GM12878 (cell line): Measurements from ENCODE around the gene FBXW9. TPM values are rescaled to one million over a fixed set of nuclear protein-coding genes. Genes with fewer than 3 reads are reported as not detected.

Source experiments
- ATAC-seq: fragments of 200-7000 bp; cut with Tn5 transposase; 3 replicates; pipeline ENCODE4 v1.9.1; 2020; ENCODE audit warnings: mild to moderate bottlenecking, moderate library complexity
- BruUV-seq: library from RNA; stranded (reverse); fragments of 400-500 nt; replicated peaks from 2 replicates; lab custom pipeline; 2021; lab: Mats Ljungman, UMichigan
- CTCF ChIA-PET: fragments of 300-600 bp; sonication (Branson Sonifier 250); formaldehyde crosslinking; extraction: SDS; loops from one replicate; lab custom pipeline; 2021; ENCODE audit warnings: inconsistent platforms; lab: Yijun Ruan, JAX
- POLR2A ChIA-PET: fragments of 350-600 bp; formaldehyde crosslinking; extraction: SDS; loops from one replicate; lab custom pipeline; 2021; ENCODE audit warnings: inconsistent platforms; lab: Charles Lee
- RAD21 ChIA-PET: fragments of 300-600 bp; sonication (Branson Sonifier 250); formaldehyde crosslinking; loops from one replicate; lab custom pipeline; 2023; ENCODE audit warnings: antibody characterized with exemption; ENCODE audit not compliant: unreplicated experiment; lab: Charles Lee
- SMC1A ChIA-PET: fragments of 300-600 bp; sonication (Branson Sonifier 250); formaldehyde crosslinking; loops from one replicate; lab custom pipeline; 2023; ENCODE audit not compliant: unreplicated experiment, uncharacterized antibody; lab: Charles Lee
- DNase-seq: peaks from one replicate; pipeline ENCODE4 v3.0.0-alpha.2; 2011; ENCODE audit warnings: low read depth, low spot score
- FAIRE-seq: peaks from 3 replicates; lab custom pipeline; 2011; peaks lifted over from hg19 to GRCh38; lab: Jason Lieb, UNC
- H2AFZ ChIP-seq: 2 replicates; pipeline ENCODE4 v1.6.0; 2011; ENCODE audit warnings: low read depth, low read length, control low read depth; ENCODE audit not compliant: control insufficient read depth
- H3K27ac ChIP-seq: 2 replicates; pipeline ENCODE4 v1.5.1; 2011; ENCODE audit warnings: control low read depth; ENCODE audit not compliant: control insufficient read depth, insufficient read depth
- H3K27me3 ChIP-seq, 2 experiments: replicated peaks in 1 of 2; 2 replicates each; pipeline versions ENCODE4 v1.6.0 to v1.6.1; 2011; ENCODE audit warnings: low read length in 1 of 2; ENCODE audit not compliant: control insufficient read depth in 2 of 2, insufficient read depth in 2 of 2
- H3K36me3 ChIP-seq, 2 experiments: 2 replicates each; pipeline ENCODE4 v1.5.1; 2011; ENCODE audit warnings: low read length in 1 of 2; ENCODE audit not compliant: control insufficient read depth in 2 of 2, insufficient read depth in 2 of 2
- H3K4me1 ChIP-seq: 2 replicates; pipeline ENCODE4 v1.6.1; 2011; ENCODE audit warnings: mild to moderate bottlenecking, low read length, moderate library complexity, mixed read lengths; ENCODE audit not compliant: control insufficient read depth, insufficient read depth
- H3K4me2 ChIP-seq: 2 replicates; pipeline ENCODE4 v1.6.0; 2011; ENCODE audit warnings: control low read depth; ENCODE audit not compliant: control insufficient read depth, insufficient read depth
- H3K4me3 ChIP-seq: fragments of 200-600 bp; sonication (generic); 2 replicates; pipeline ENCODE4 v1.5.1; 2016
- H3K79me2 ChIP-seq: 2 replicates; pipeline ENCODE4 v1.6.0; 2011; ENCODE audit warnings: low read length; ENCODE audit not compliant: control insufficient read depth, insufficient read depth
- H3K9ac ChIP-seq: 2 replicates; pipeline ENCODE4 v1.8.0; 2011; ENCODE audit warnings: low read length, control low read depth, mixed read lengths; ENCODE audit not compliant: control insufficient read depth, insufficient read depth
- H3K9me3 ChIP-seq: replicated peaks from 3 replicates; pipeline ENCODE4 v1.5.1; 2011; ENCODE audit warnings: mild to moderate bottlenecking, low read length; ENCODE audit not compliant: control insufficient read depth, insufficient read depth
- H4K20me1 ChIP-seq: 2 replicates; pipeline ENCODE4 v1.6.0; 2011; ENCODE audit not compliant: control insufficient read depth, insufficient read depth
- BACH1 ChIP-seq: fragments of 450-650 bp; IDR thresholded peaks from 2 replicates; pipeline ENCODE4 v1.6.1; 2017; ENCODE audit warnings: mild to moderate bottlenecking, borderline replicate concordance
- CREB1 ChIP-seq: IDR thresholded peaks from 2 replicates; pipeline ENCODE4 v1.6.1; 2012; ENCODE audit warnings: low read depth, mild to moderate bottlenecking, inconsistent platforms
- ESRRA ChIP-seq: IDR thresholded peaks from 2 replicates; pipeline ENCODE4 v1.6.1; 2012; ENCODE audit warnings: mild to moderate bottlenecking, low read length, improper control_type of control experiment
- JUNB ChIP-seq: IDR thresholded peaks from 2 replicates; pipeline ENCODE4 v1.6.1; 2016; ENCODE audit warnings: antibody characterized with exemption, mild to moderate bottlenecking
- MYB ChIP-seq: fragments of 150-350 bp; IDR thresholded peaks from 2 replicates; pipeline ENCODE4 v1.6.1; 2014; ENCODE audit warnings: mild to moderate bottlenecking, low read depth, low read length, borderline replicate concordance
- NR2C2 ChIP-seq: IDR thresholded peaks from 2 replicates; pipeline ENCODE4 v1.6.1; 2011; ENCODE audit warnings: borderline replicate concordance, low read depth; ENCODE audit not compliant: control insufficient read depth, insufficient read length
- NR2F1 ChIP-seq: fragments of 450-650 bp; conservative IDR thresholded peaks from 2 replicates; pipeline ENCODE4 v1.6.1; 2017; ENCODE audit warnings: mild to moderate bottlenecking
- SP1 ChIP-seq: IDR thresholded peaks from one replicate; pipeline ENCODE4 v1.6.1; 2011; ENCODE audit warnings: low read depth, low read length
- TCF3 ChIP-seq: IDR thresholded peaks from 2 replicates; pipeline ENCODE4 v1.6.1; 2012; ENCODE audit warnings: low read depth, mild to moderate bottlenecking, low read length, borderline replicate concordance; ENCODE audit not compliant: insufficient read depth
- ZBTB11 ChIP-seq: fragments of 450-650 bp; formaldehyde crosslinking; IDR thresholded peaks from 2 replicates; pipeline ENCODE4 v1.5.0; 2022; ENCODE audit warnings: mild to moderate bottlenecking, missing genetic modification characterization
- ZNF24 ChIP-seq: fragments of 450-650 bp; IDR thresholded peaks from 2 replicates; pipeline ENCODE4 v1.6.1; 2017; ENCODE audit warnings: antibody characterized with exemption, mild to moderate bottlenecking
- WGBS: methylation state at CpG from one replicate; pipeline ENCODE4 v1.1.6; 2016; ENCODE audit warnings: low lambda C conversion rate; ENCODE audit not compliant: insufficient replicate concordance, insufficient coverage; ENCODE audit errors: missing lambda C conversion rate; 5-methylcytosine and 5-hydroxymethylcytosine counted together
- in situ Hi-C: fragments of 300-500 bp; cut with MboI; formaldehyde crosslinking; loops from 9 replicates; pipeline ENCODE4 v1.14.3; 2018; ENCODE audit warnings: mixed read lengths
- intact Hi-C: fragments of 100-400 bp; cut with micrococcal nuclease; formaldehyde crosslinking; loops from one replicate; pipeline ENCODE4 v1.14.2; 2022; ENCODE audit not compliant: unreplicated experiment
- polyA plus RNA-seq, 11 experiments: library from polyadenylated mRNA; depleted of rRNA in 4 of 11; unstranded in 6 of 11; stranded (reverse) in 5 of 11; fragments of >200 nt; fragmentation: Nextera tagmentation in 4 of 11; fragmentation: Illumina TruSeq in 1 of 11; extraction: Ambion mirVana in 4 of 11; extraction: Trizol in 1 of 11; gene quantifications; 1 replicate in 1 of 11; 2 replicates in 10 of 11; pipeline versions ENCODE4 v1.2.1 to v1.2.3, GENCODE V29; 2011 to 2016; ENCODE audit warnings: inconsistent platforms in 2 of 11, missing spikeins in 2 of 11, low read depth in 1 of 11
- total RNA-seq, 4 experiments: library from RNA; depleted of rRNA in 3 of 4; stranded (reverse); fragments of >200 nt in 3 of 4; fragmentation: Illumina TruSeq in 1 of 4; extraction: Trizol in 1 of 4; gene quantifications; 2 replicates each; pipeline versions ENCODE4 v1.2.1 to v1.2.3, GENCODE V29; 2013 to 2021
- TF ChIP-seq, protein P1 (sequence below): fragments of 150-350 bp; IDR thresholded peaks from 2 replicates; pipeline ENCODE4 v1.6.1; 2016; ENCODE audit warnings: low read depth, low read length
- TF ChIP-seq, protein P2 (sequence below): fragments of 450-650 bp; IDR thresholded peaks from 2 replicates; pipeline ENCODE4 v1.6.1; 2016; ENCODE audit warnings: mild to moderate bottlenecking

The FBXW9 gene
- total and polyA plus RNA-seq, 10 of the 15 experiments (the other 5 are each of a cell fraction or from before 2014, with no cell fraction given) = 0.21 to 14.8 (median 7.3) TPM

GRCh38 chr19:12665671-12666264, 30.7 kb downstream of the FBXW9 start:
- POLR2A ChIA-PET = interaction anchor here (0.5 to 2.3 kb wide), 10 partner anchors 9 to 134 kb away, joined by 3 to 15 read pairs (median 4); partner anchors contain the start of genes DHPS, TNPO2, ZNF490 and ZNF791
- no peaks in the 10 kb centered on the region for H3K9me3 ChIP-seq
- peaks cover 51% of the 10 kb centered on the region for H3K79me2 ChIP-seq
- peak overlapping the region; percentile 81 for H3K9ac ChIP-seq
- SMC1A ChIA-PET = interaction anchor here (1.1 to 2.4 kb wide), 4 partner anchors 11 to 102 kb away, joined by 3 to 10 read pairs (median 7); partner anchors contain the start of genes ZNF490 and ZNF791
- peaks cover 18 to 23% of the 10 kb centered on the region in 2 experiments for H3K36me3 ChIP-seq
- H2AFZ ChIP-seq = peak overlapping the region; percentile 56
- intact Hi-C loops = loop anchor here (2.0 kb wide), 1 partner anchor 53 kb away; no protein-coding TSS in a partner anchor
- BruUV-seq = TSS peak; percentile 68
- peak overlapping the region; percentile 92 for H3K27ac ChIP-seq
- ATAC-seq = peak; percentile 14
- peaks cover 29% of the 10 kb centered on the region for H3K4me1 ChIP-seq
- CTCF ChIA-PET = interaction anchor here (0.6 to 1.9 kb wide), 8 partner anchors 12 to 1007 kb away, joined by 3 to 13 read pairs (median 4); no protein-coding TSS in a partner anchor
- WGBS = 1% methylated on average over 12 of the region's 12 CpGs
- FAIRE-seq = no peak
- peak overlapping the region; percentile 99 for H3K4me2 ChIP-seq
- no peaks in the 10 kb centered on the region for H4K20me1 ChIP-seq
- no peaks in the 10 kb centered on the region for H3K27me3 ChIP-seq
- RAD21 ChIA-PET = interaction anchor here (0.8 to 1.8 kb wide), 7 partner anchors 52 to 742 kb away, joined by 3 to 9 read pairs (median 4); partner anchors contain the start of genes GET3, ZNF490 and ZNF791
- in situ Hi-C loops = no loop called here
- DNase-seq = no peak
- peak overlapping the region; percentile 91 for H3K4me3 ChIP-seq
- TF ChIP-seq CREB1 (peak; percentile 52; the same call in 1 of the 2 replicates), ZBTB11 (CRISPR knock-in tag) (no peak), JUNB (no peak), SP1 (peak; percentile 2), ESRRA (no peak), TCF3 (0 out of 2 replicates have a peak, but pooled peaks have one; percentile 62), NR2C2 (no peak), MYB (no peak), NR2F1 (no peak), ZNF24 (no peak), BACH1 (no peak)
- TF ChIP-seq, protein P1, sequence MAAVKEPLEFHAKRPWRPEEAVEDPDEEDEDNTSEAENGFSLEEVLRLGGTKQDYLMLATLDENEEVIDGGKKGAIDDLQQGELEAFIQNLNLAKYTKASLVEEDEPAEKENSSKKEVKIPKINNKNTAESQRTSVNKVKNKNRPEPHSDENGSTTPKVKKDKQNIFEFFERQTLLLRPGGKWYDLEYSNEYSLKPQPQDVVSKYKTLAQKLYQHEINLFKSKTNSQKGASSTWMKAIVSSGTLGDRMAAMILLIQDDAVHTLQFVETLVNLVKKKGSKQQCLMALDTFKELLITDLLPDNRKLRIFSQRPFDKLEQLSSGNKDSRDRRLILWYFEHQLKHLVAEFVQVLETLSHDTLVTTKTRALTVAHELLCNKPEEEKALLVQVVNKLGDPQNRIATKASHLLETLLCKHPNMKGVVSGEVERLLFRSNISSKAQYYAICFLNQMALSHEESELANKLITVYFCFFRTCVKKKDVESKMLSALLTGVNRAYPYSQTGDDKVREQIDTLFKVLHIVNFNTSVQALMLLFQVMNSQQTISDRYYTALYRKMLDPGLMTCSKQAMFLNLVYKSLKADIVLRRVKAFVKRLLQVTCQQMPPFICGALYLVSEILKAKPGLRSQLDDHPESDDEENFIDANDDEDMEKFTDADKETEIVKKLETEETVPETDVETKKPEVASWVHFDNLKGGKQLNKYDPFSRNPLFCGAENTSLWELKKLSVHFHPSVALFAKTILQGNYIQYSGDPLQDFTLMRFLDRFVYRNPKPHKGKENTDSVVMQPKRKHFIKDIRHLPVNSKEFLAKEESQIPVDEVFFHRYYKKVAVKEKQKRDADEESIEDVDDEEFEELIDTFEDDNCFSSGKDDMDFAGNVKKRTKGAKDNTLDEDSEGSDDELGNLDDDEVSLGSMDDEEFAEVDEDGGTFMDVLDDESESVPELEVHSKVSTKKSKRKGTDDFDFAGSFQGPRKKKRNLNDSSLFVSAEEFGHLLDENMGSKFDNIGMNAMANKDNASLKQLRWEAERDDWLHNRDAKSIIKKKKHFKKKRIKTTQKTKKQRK = no peak
- TF ChIP-seq, protein P2, sequence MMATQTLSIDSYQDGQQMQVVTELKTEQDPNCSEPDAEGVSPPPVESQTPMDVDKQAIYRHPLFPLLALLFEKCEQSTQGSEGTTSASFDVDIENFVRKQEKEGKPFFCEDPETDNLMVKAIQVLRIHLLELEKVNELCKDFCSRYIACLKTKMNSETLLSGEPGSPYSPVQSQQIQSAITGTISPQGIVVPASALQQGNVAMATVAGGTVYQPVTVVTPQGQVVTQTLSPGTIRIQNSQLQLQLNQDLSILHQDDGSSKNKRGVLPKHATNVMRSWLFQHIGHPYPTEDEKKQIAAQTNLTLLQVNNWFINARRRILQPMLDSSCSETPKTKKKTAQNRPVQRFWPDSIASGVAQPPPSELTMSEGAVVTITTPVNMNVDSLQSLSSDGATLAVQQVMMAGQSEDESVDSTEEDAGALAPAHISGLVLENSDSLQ = no peak
